Body of pancreas (tissue), 4 donors: ENCODE measurements around the gene C10orf105. TPM values are rescaled to one million over a fixed set of nuclear protein-coding genes. Genes with fewer than 3 reads are reported as not detected.

Source experiments
- ATAC-seq: fragments of 150-250 bp; one replicate; pipeline ENCODE4 v1.9.1; 2016
- DNase-seq, 4 donors: peaks; one replicate each; pipeline ENCODE4 v3.0.0-alpha.2; 2019
- H3K27ac ChIP-seq, 4 donors: fragments of 200-600 bp; sonication (generic); 1 replicate in 3 of 4; 2 replicates in 1 of 4; pipeline versions ENCODE4 v1.5.1 to v1.6.1; 2016 to 2019; ENCODE audit warnings: mild to moderate bottlenecking in 1 of 4, mixed read lengths in 1 of 4, moderate library complexity in 1 of 4
- H3K27me3 ChIP-seq, 2 donors: fragments of 200-600 bp; sonication (generic); one replicate each; pipeline ENCODE4 v1.6.0; 2016; ENCODE audit warnings: mild to moderate bottlenecking in 1 of 2
- H3K36me3 ChIP-seq, 2 donors: fragments of 200-600 bp; sonication (generic); replicated peaks in 1 of 2; 2 replicates each; pipeline ENCODE4 v1.5.1; 2016; ENCODE audit warnings: low read depth in 2 of 2; ENCODE audit not compliant: insufficient read depth in 1 of 2
- H3K4me1 ChIP-seq: fragments of 200-600 bp; sonication (generic); one replicate; pipeline ENCODE4 v1.6.0; 2016
- H3K4me3 ChIP-seq, 2 donors: fragments of 200-600 bp; sonication (generic); 1 replicate in 1 of 2; 2 replicates in 1 of 2; pipeline ENCODE4 v1.5.1; 2016 to 2019
- H3K9me3 ChIP-seq, 3 donors: fragments of 200-600 bp; sonication (generic); 1 replicate in 2 of 3; 2 replicates in 1 of 3; pipeline ENCODE4 v1.5.1; 2016
- CTCF ChIP-seq, 7 experiments: fragments of 450-650 bp in 4 of 7; fragments of 200-600 bp in 3 of 7; sonication (generic) in 3 of 7; IDR thresholded peaks; one replicate each; pipeline ENCODE4 v1.5.1; 2016 to 2019; ENCODE audit warnings: antibody characterized with exemption in 7 of 7
- POLR2A ChIP-seq, 3 donors: fragments of 450-650 bp; IDR thresholded peaks; one replicate each; pipeline ENCODE4 v1.6.1; 2016; ENCODE audit warnings: antibody characterized with exemption in 3 of 3, mild to moderate bottlenecking in 2 of 3
- WGBS, 2 donors: methylation state at CpG; one replicate each; pipeline ENCODE4 v1.1.5; 2017; 5-methylcytosine and 5-hydroxymethylcytosine counted together
- intact Hi-C: fragments of 100-400 bp; cut with DNase I; formaldehyde crosslinking; loops from one replicate; pipeline ENCODE4 v1.15.1; 2023
- total RNA-seq, 2 donors: library from RNA; depleted of rRNA; stranded (reverse); fragments of >200 nt; gene quantifications; one replicate each; pipeline ENCODE4 v1.1.0, GENCODE V29; 2016

Gene C10orf105
- total RNA-seq, 2 donors from 2014 or later, result not detected

DNA sequence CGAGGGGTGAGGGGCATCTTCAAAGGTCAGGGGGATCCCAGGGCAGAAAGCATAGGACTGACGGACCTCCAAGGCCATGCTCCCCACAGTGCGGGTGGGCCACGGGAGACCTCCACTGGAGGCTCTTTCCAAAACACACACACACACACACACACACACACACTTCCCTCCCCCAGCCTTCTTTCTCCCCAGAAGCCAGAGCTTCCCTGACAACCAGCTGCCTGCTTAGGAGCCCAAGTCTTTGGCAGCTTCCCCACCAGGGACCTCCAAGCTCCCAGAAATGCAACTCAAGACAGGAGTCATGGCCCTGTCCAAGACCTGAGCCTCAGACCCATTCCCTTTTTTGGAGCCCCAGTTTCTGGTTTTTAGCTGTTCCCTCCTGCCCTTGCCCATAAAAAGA lies 710 bp upstream of the C10orf105 start:
- no peak overlapping the region for H3K4me3 ChIP-seq
- intact Hi-C loops, result no loop called here
- no peak for DNase-seq
- TF ChIP-seq CTCF (IDR thresholded peaks at IDR 0.05), result no peak
- TF ChIP-seq POLR2A (IDR thresholded peaks at IDR 0.05), result no peak
- no peaks in the 10 kb centered on the region for H3K9me3 ChIP-seq
- H3K27me3 ChIP-seq, result no peaks in the 10 kb centered on the region
- no peaks in the 10 kb centered on the region for H3K4me1 ChIP-seq
- WGBS, 2 donors, result 51 to 77% methylated on average over 4 of the region's 4 CpGs
- no peak for ATAC-seq
- H3K36me3 ChIP-seq, result no peaks in the 10 kb centered on the region
- H3K27ac ChIP-seq, result no peak overlapping the region

GRCh38 chr10:71719042-71719441 lies 536 bp downstream of the C10orf105 start:
- H3K9me3 ChIP-seq, result no peaks in the 10 kb centered on the region
- H3K27me3 ChIP-seq, result no peaks in the 10 kb centered on the region
- intact Hi-C loops, result no loop called here
- H3K27ac ChIP-seq, result no peak overlapping the region
- ATAC-seq (no peak), DNase-seq (no peak)
- no peaks in the 10 kb centered on the region for H3K36me3 ChIP-seq
- no peak overlapping the region for H3K4me3 ChIP-seq
- 75 to 80% methylated on average over 5 to 7 of the region's 7 CpGs for WGBS, 2 donors
- no peak for TF ChIP-seq POLR2A (IDR thresholded peaks at IDR 0.05)
- no peak for TF ChIP-seq CTCF (IDR thresholded peaks at IDR 0.05)
- peaks cover 8% of the 10 kb centered on the region for H3K4me1 ChIP-seq

- intact Hi-C loops, result no loop called here
- no peak overlapping the region for H3K27ac ChIP-seq
- peaks cover 15% of the 10 kb centered on the region for H3K4me1 ChIP-seq
- ATAC-seq, result no peak
- WGBS, 2 donors, result 70 to 83% methylated on average over 4 to 10 of the region's 10 CpGs
- TF ChIP-seq POLR2A (IDR thresholded peaks at IDR 0.05) (no peak), CTCF (IDR thresholded peaks at IDR 0.05) (no peak)
- H3K4me3 ChIP-seq, result no peak overlapping the region
- DNase-seq, result no peak
- H3K36me3 ChIP-seq, result no peaks in the 10 kb centered on the region
- no peaks in the 10 kb centered on the region for H3K9me3 ChIP-seq
- H3K27me3 ChIP-seq, result no peaks in the 10 kb centered on the region
These were observed 1.3 kb downstream of the C10orf105 start for GRCh38 chr10:71718165-71718698.

- no peaks in the 10 kb centered on the region for H3K27me3 ChIP-seq
- DNase-seq (no peak), ATAC-seq (no peak)
- 50 to 62% methylated on average over 2 of the region's 2 CpGs for WGBS, 2 donors
- no peak overlapping the region for H3K4me3 ChIP-seq
- intact Hi-C loops, result no loop called here
- no peaks in the 10 kb centered on the region for H3K9me3 ChIP-seq
- peaks cover 17% of the 10 kb centered on the region for H3K4me1 ChIP-seq
- no peak overlapping the region for H3K27ac ChIP-seq
- H3K36me3 ChIP-seq, result no peaks in the 10 kb centered on the region
- no peak for TF ChIP-seq POLR2A (IDR thresholded peaks at IDR 0.05)
- no peak for TF ChIP-seq CTCF (IDR thresholded peaks at IDR 0.05)
These were observed 2.0 kb downstream of the C10orf105 start for GRCh38 chr10:71717551-71717951.

- ATAC-seq, result no peak
- Histone ChIP-seq H3K9me3 (no peaks in the 10 kb centered on the region), H3K27me3 (no peaks in the 10 kb centered on the region), H3K36me3 (no peaks in the 10 kb centered on the region), H3K4me1 (peaks cover 17% of the 10 kb centered on the region), H3K27ac (no peak overlapping the region), H3K4me3 (no peak overlapping the region)
- no peak for DNase-seq
- intact Hi-C loops, result no loop called here
- 81 to 85% methylated on average over 3 to 4 of the region's 4 CpGs for WGBS, 2 donors
- TF ChIP-seq CTCF (IDR thresholded peaks at IDR 0.05) (no peak), POLR2A (IDR thresholded peaks at IDR 0.05) (no peak)
These were observed 2.5 kb downstream of the C10orf105 start for GRCh38 chr10:71717056-71717455.
